Naive thymus-derived CD8-positive, alpha-beta T cell (primary cell): ENCODE data around the gene CHD2. TPM values are rescaled to one million over a fixed set of nuclear protein-coding genes. Genes with fewer than 3 reads are reported as not detected.

Experiments used
- ATAC-seq, 2 donors: fragments of 150-1000 bp; cut with Tn5 transposase in 1 of 2; sonication (Bioruptor Pico), chemical (Tn5 transposase) in 1 of 2; 1 replicate in 1 of 2; 2 replicates in 1 of 2; pipeline ENCODE4 v1.10.0; 2021; ENCODE audit warnings: mild to moderate bottlenecking in 2 of 2, moderate library complexity in 2 of 2
- POLR2A ChIA-PET: fragments of 350-600 bp; sonication (Branson Sonifier 250); formaldehyde crosslinking; loops from one replicate; lab custom pipeline; 2021; ENCODE audit warnings: antibody characterized with exemption; lab: Charles Lee
- DNase-seq, 10 donors: peaks; one replicate each; pipeline versions ENCODE4 v3.0.0 to v3.0.0-alpha.2; 2020 to 2022
- H3K27ac Mint-ChIP-seq, 10 donors: one replicate each; pipeline ENCODE4 v1.8.0; 2020 to 2022; ENCODE audit warnings: mild to moderate bottlenecking in 10 of 10, mixed read lengths in 10 of 10, moderate library complexity in 4 of 10, inconsistent platforms in 1 of 10
- H3K27me3 Mint-ChIP-seq, 5 donors: one replicate each; pipeline ENCODE4 v1.8.0; 2021 to 2022; ENCODE audit warnings: mixed read lengths in 5 of 5
- H3K36me3 Mint-ChIP-seq, 3 donors: one replicate each; pipeline ENCODE4 v1.8.0; 2020 to 2022; ENCODE audit warnings: mixed read lengths in 3 of 3, mild to moderate bottlenecking in 2 of 3, inconsistent platforms in 1 of 3
- H3K4me1 Mint-ChIP-seq, 4 donors: one replicate each; pipeline ENCODE4 v1.8.0; 2021 to 2022; ENCODE audit warnings: mixed read lengths in 4 of 4
- H3K4me3 Mint-ChIP-seq, 10 donors: one replicate each; pipeline ENCODE4 v1.8.0; 2020 to 2022; ENCODE audit warnings: mild to moderate bottlenecking in 10 of 10, mixed read lengths in 10 of 10, moderate library complexity in 6 of 10, inconsistent platforms in 1 of 10
- H3K9me3 Mint-ChIP-seq, 9 donors: one replicate each; pipeline ENCODE4 v1.8.0; 2020 to 2022; ENCODE audit warnings: mixed read lengths in 9 of 9, mild to moderate bottlenecking in 3 of 9, inconsistent platforms in 1 of 9, moderate library complexity in 1 of 9
- polyA plus RNA-seq, 3 donors: library from polyadenylated mRNA; unstranded; fragments of 300-500 nt; fragmentation: Illumina TruSeq; gene quantifications; one replicate each; pipeline ENCODE4 v1.2.3, GENCODE V29; 2021
- total RNA-seq, 8 experiments: library from RNA in 2 of 8; stranded (reverse) in 2 of 8; gene quantifications; one replicate each; pipeline ENCODE4 v1.2.3 and lab custom pipeline; 2021 to 2026

The CHD2 gene
- total and polyA plus RNA-seq, 5 experiments from 2014 or later: 53.1 to 427 (median 101) TPM

DNA sequence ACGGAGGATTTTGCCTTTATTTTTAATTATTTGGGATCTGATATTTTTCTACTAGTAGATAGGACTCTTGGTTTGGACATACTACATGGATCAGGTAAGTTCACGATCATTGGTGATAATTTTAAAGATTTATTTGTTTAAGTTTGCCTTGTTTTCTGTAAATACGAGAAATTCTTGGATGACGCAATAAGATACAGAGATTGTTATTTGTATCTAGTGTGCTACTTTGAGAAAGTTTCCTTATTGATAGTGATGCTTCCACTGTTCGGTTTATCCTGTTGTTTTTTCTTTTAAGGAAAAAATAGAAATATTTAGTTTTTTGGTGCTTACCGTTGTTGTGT is 577 bp downstream of the CHD2 start:
- peak overlapping the region; percentile 92 to 99 (median 98) for H3K4me3 Mint-ChIP-seq
- peaks cover 0 to 12% (median 3%) of the 10 kb centered on the region in 9 donors for H3K9me3 Mint-ChIP-seq
- peaks cover 26 to 69% (median 54%) of the 10 kb centered on the region in 4 donors for H3K4me1 Mint-ChIP-seq
- no peaks in the 10 kb centered on the region for H3K27me3 Mint-ChIP-seq
- H3K27ac Mint-ChIP-seq: peak overlapping the region; percentile 96 to 100 (median 99)
- POLR2A ChIA-PET: interaction anchor here (0.7 to 11.6 kb wide), 18 partner anchors 8 to 103 kb away, joined by 3 to 659 read pairs (median 12); no protein-coding TSS in a partner anchor
- DNase-seq (no peak), ATAC-seq (no peak)
- peaks cover 19 to 64% (median 45%) of the 10 kb centered on the region in 3 donors for H3K36me3 Mint-ChIP-seq

GRCh38 chr15:92901072-92901761 is 1.1 kb downstream of the CHD2 start:
- peaks cover 28 to 71% (median 57%) of the 10 kb centered on the region in 4 donors for H3K4me1 Mint-ChIP-seq
- H3K27ac Mint-ChIP-seq: peak overlapping the region; percentile 96 to 100 (median 99)
- ATAC-seq (no peak), DNase-seq (no peak)
- POLR2A ChIA-PET: interaction anchor here (1.1 to 11.6 kb wide), 10 partner anchors 8 to 92 kb away, joined by 3 to 659 read pairs (median 26); no protein-coding TSS in a partner anchor
- H3K9me3 Mint-ChIP-seq: peaks cover 0 to 12% (median 3%) of the 10 kb centered on the region in 9 donors
- H3K4me3 Mint-ChIP-seq: peak overlapping the region; percentile 92 to 99 (median 98)
- no peaks in the 10 kb centered on the region for H3K27me3 Mint-ChIP-seq
- H3K36me3 Mint-ChIP-seq: peaks cover 19 to 64% (median 45%) of the 10 kb centered on the region in 3 donors

- H3K36me3 Mint-ChIP-seq: peaks cover 15 to 59% (median 42%) of the 10 kb centered on the region in 3 donors
- POLR2A ChIA-PET: interaction anchor here (2.4 to 11.6 kb wide), 6 partner anchors 13 to 105 kb away, joined by 8 to 659 read pairs (median 139); no protein-coding TSS in a partner anchor
- peaks cover 26 to 71% (median 57%) of the 10 kb centered on the region in 4 donors for H3K4me1 Mint-ChIP-seq
- DNase-seq (no peak), ATAC-seq (no peak)
- peaks cover 0 to 12% (median 3%) of the 10 kb centered on the region in 9 donors for H3K9me3 Mint-ChIP-seq
- no peaks in the 10 kb centered on the region for H3K27me3 Mint-ChIP-seq
- H3K27ac Mint-ChIP-seq: peak overlapping the region in 9 of 10 donors; percentile 56 to 100 (median 96)
- H3K4me3 Mint-ChIP-seq: peak overlapping the region; percentile 83 to 99 (median 97)
Measured at GRCh38 chr15:92901995-92902394, 1.9 kb downstream of the CHD2 start.

DNA sequence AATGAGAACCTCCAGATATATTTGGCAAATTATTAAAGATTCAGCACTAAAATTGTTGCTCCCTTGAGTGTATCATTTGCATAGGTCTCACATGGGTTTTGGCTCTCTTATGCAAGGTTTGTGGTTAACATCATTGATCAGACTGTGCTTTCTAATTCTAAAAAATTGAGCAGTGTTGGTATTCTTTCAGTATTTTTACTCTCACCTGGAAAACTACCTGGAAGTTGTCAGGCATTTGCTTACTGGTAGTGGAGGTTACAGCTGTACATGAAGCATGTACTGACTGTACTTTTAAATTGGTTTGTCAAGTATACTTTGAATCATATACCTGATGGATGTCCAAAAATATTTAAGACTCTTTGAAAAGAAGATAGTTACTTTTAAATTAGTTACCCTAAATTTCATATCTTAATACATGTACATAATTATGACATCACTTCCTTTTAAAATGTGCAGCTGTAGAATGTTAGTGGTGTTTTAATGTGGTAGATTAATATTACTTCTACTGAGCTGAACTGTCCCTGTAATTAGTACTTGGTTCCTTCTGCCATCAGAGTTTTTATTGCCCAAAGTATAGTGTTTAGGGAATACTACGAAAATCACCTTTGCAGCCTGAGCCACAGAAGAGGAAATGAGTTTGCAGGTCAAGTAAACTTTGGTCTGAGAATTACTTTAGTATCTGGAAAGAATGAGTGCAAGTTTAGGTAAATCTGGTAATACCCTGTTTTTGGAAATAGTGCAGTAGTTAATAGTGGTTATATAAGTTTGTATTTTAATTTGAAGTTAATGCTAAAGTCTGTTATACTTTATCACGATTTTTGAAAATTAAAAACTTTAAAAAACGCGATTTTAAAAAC is 2.8 kb downstream of the CHD2 start:
- peaks cover 14 to 50% (median 34%) of the 10 kb centered on the region in 3 donors for H3K36me3 Mint-ChIP-seq
- H3K4me1 Mint-ChIP-seq: peaks cover 31 to 74% (median 58%) of the 10 kb centered on the region in 4 donors

DNA sequence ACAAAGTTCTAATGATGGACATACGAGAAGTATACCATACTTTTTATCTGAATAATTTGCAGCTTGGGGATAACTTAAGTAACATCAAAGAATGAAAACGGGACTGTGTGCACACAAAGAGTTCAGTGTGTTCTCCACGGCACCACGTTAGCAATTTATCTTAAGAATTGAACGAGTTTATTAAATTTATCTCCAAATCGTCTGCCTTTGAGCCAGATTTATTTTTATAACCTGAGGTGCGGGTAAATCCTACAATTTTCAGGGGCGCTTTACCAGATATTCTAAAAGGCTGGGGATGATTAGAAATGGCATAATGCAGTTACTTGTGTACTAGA is 3.5 kb downstream of the CHD2 start:
- no peak for ATAC-seq
- peaks cover 14 to 50% (median 30%) of the 10 kb centered on the region in 3 donors for H3K36me3 Mint-ChIP-seq
- peaks cover 0 to 11% (median 0%) of the 10 kb centered on the region in 9 donors for H3K9me3 Mint-ChIP-seq
- no peak for DNase-seq
- H3K27me3 Mint-ChIP-seq: no peaks in the 10 kb centered on the region
- peaks cover 36 to 74% (median 58%) of the 10 kb centered on the region in 4 donors for H3K4me1 Mint-ChIP-seq
- H3K27ac Mint-ChIP-seq: peak overlapping the region; percentile 96 to 100 (median 100)
- H3K4me3 Mint-ChIP-seq: peak overlapping the region; percentile 92 to 100 (median 98)
- POLR2A ChIA-PET: interaction anchor here (0.6 to 11.6 kb wide), 11 partner anchors 11 to 106 kb away, joined by 3 to 659 read pairs (median 8); no protein-coding TSS in a partner anchor

More for the DNA sequence above, 2.8 kb downstream of the CHD2 start:
- peak overlapping the region; percentile 92 to 100 (median 98) for H3K4me3 Mint-ChIP-seq
- H3K27me3 Mint-ChIP-seq: no peaks in the 10 kb centered on the region
- H3K9me3 Mint-ChIP-seq: peaks cover 0 to 12% (median 0%) of the 10 kb centered on the region in 9 donors
- POLR2A ChIA-PET: interaction anchor here (0.6 to 11.6 kb wide), 9 partner anchors 12 to 106 kb away, joined by 3 to 659 read pairs (median 8); no protein-coding TSS in a partner anchor
- peak overlapping the region; percentile 96 to 100 (median 100) for H3K27ac Mint-ChIP-seq
- ATAC-seq (no peak), DNase-seq (no peak)

GRCh38 chr15:92903966-92904721 is 4.0 kb downstream of the CHD2 start:
- peaks cover 0 to 6% (median 0%) of the 10 kb centered on the region in 9 donors for H3K9me3 Mint-ChIP-seq
- peaks cover 35 to 74% (median 58%) of the 10 kb centered on the region in 4 donors for H3K4me1 Mint-ChIP-seq
- DNase-seq (peak; percentile 98 to 100 (median 99)), ATAC-seq (peak; percentile 78 to 85)
- H3K36me3 Mint-ChIP-seq: peaks cover 14 to 46% (median 25%) of the 10 kb centered on the region in 3 donors
- H3K27ac Mint-ChIP-seq: peak overlapping the region; percentile 96 to 100 (median 100)
- POLR2A ChIA-PET: interaction anchor here (0.6 to 11.6 kb wide), 10 partner anchors 11 to 107 kb away, joined by 3 to 659 read pairs (median 8); no protein-coding TSS in a partner anchor
- H3K4me3 Mint-ChIP-seq: peak overlapping the region; percentile 92 to 100 (median 98)
- no peaks in the 10 kb centered on the region for H3K27me3 Mint-ChIP-seq

DNA sequence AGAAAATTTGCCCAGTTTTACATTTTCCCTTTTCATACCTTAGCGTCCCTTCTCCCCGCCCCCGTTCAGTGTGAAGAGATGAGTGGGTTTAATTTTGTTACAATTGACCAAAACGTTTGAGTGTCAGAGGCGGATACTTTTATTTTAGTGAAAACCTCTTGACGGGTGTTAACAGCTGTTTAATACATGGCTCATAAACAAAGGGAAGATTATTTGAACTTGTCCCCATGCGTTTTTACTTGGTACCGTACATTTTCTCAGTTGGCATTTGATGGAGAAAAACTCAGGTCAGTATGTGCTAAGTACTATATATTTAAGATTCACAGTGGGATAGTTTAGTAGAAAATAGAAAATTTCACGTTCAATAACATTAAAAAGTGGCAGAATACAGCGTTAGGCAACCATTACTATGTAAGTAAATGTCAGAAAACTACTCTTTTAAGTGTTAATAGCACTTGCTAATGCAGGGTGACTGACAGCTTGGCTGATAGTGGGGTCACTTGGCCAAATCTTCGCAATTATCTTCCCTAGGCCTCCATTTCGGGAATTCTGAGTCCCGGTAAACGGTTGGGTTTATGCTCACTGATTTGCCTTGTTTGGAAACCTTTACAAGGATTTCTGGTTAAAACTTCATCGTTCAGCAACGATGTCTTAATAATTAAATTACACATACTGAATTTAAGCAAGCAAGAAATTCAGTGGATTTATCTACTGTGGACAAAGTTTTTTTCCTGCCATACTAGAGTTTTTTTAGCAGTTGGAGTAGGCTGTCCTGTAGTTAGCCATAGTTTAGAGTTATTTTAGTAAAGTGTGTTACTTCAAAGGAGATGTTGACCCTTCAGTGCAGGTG is 4.8 kb downstream of the CHD2 start:
- POLR2A ChIA-PET: interaction anchor here (7.6 to 11.6 kb wide), 4 partner anchors 10 to 95 kb away, joined by 79 to 659 read pairs (median 273); no protein-coding TSS in a partner anchor
- H3K27me3 Mint-ChIP-seq: no peaks in the 10 kb centered on the region
- H3K4me1 Mint-ChIP-seq: peaks cover 36 to 73% (median 60%) of the 10 kb centered on the region in 4 donors
- peaks cover 0 to 3% (median 0%) of the 10 kb centered on the region in 9 donors for H3K9me3 Mint-ChIP-seq
- ATAC-seq: no peak
- no peak for DNase-seq
- H3K4me3 Mint-ChIP-seq: peak overlapping the region; percentile 92 to 100 (median 98)
- H3K27ac Mint-ChIP-seq: peak overlapping the region; percentile 96 to 100 (median 100)
- H3K36me3 Mint-ChIP-seq: peaks cover 14 to 47% (median 21%) of the 10 kb centered on the region in 3 donors

- peak in 2 of 10 donors; percentile 54 to 58 for DNase-seq
- Mint-ChIP-seq H3K27me3 (no peaks in the 10 kb centered on the region), H3K9me3 (no peaks in the 10 kb centered on the region), H3K36me3 (peaks cover 9 to 46% (median 19%) of the 10 kb centered on the region in 3 donors), H3K4me3 (peak overlapping the region; percentile 92 to 100 (median 98)), H3K27ac (peak overlapping the region; percentile 96 to 100 (median 100)), H3K4me1 (peaks cover 38 to 79% (median 68%) of the 10 kb centered on the region in 4 donors)
- ATAC-seq: no peak
- POLR2A ChIA-PET: interaction anchor here (7.6 to 11.6 kb wide), 4 partner anchors 9 to 96 kb away, joined by 79 to 659 read pairs (median 273); no protein-coding TSS in a partner anchor
Measured at GRCh38 chr15:92906020-92906419, 5.9 kb downstream of the CHD2 start.

DNA sequence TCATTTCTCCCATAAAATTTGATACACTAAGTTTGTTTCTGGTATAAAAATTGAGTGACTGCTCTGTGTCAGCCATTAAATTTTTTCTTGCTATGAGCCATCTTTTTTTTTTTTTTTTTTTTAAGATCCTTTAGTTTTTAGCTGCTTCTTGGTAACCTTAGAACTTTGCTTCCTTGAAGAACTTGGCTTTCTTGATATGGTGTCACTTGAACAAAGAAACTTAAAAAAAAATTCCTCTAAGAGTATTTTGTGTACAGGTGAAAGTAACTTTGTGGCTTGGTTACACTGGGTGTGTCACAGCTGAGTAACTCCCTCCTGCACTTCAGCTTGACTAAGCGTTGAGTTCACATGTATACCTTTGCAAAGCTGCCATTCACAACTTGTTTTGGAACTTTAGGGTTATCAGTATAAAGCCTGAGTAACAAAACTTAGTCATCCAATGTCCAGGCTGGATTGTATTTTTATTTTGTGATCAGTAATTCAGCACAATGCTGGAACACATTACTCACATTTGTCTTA is 6.5 kb downstream of the CHD2 start:
- no peaks in the 10 kb centered on the region for H3K9me3 Mint-ChIP-seq
- ATAC-seq (peak; percentile 17 to 41), DNase-seq (peak in 6 of 10 donors; percentile 30 to 73 (median 54))
- H3K27ac Mint-ChIP-seq: peak overlapping the region; percentile 96 to 100 (median 100)
- peaks cover 45 to 85% (median 74%) of the 10 kb centered on the region in 4 donors for H3K4me1 Mint-ChIP-seq
- POLR2A ChIA-PET: interaction anchor here (0.5 to 11.6 kb wide), 8 partner anchors 8 to 172 kb away, joined by 3 to 659 read pairs (median 41); no protein-coding TSS in a partner anchor
- no peaks in the 10 kb centered on the region for H3K27me3 Mint-ChIP-seq
- peaks cover 5 to 46% (median 14%) of the 10 kb centered on the region in 3 donors for H3K36me3 Mint-ChIP-seq
- peak overlapping the region; percentile 92 to 100 (median 98) for H3K4me3 Mint-ChIP-seq

GRCh38 chr15:92907229-92907628 is 7.1 kb downstream of the CHD2 start:
- peak overlapping the region; percentile 96 to 100 (median 100) for H3K27ac Mint-ChIP-seq
- POLR2A ChIA-PET: interaction anchor here (0.6 to 11.6 kb wide), 10 partner anchors 8 to 110 kb away, joined by 3 to 659 read pairs (median 5); no protein-coding TSS in a partner anchor
- H3K4me1 Mint-ChIP-seq: peaks cover 48 to 91% (median 80%) of the 10 kb centered on the region in 4 donors
- H3K4me3 Mint-ChIP-seq: peak overlapping the region; percentile 92 to 100 (median 98)
- no peak for DNase-seq
- peaks cover 5 to 45% (median 17%) of the 10 kb centered on the region in 3 donors for H3K36me3 Mint-ChIP-seq
- no peaks in the 10 kb centered on the region for H3K27me3 Mint-ChIP-seq
- ATAC-seq: no peak
- no peaks in the 10 kb centered on the region for H3K9me3 Mint-ChIP-seq
